H1 (cell line): ENCODE data around the gene IAPP. TPM values are rescaled to one million over a fixed set of nuclear protein-coding genes. Genes with fewer than 3 reads are reported as not detected.

ENCODE experiments used
- CTCF ChIA-PET: fragments of 300-600 bp; sonication (Branson Sonifier 250); formaldehyde crosslinking; loops from one replicate; lab custom pipeline; 2021; ENCODE audit not compliant: partially characterized antibody; lab: Charles Lee
- POLR2A ChIA-PET: fragments of 300-600 bp; sonication (Branson Sonifier 250); formaldehyde crosslinking; loops from one replicate; lab custom pipeline; 2021; ENCODE audit warnings: inconsistent platforms; ENCODE audit not compliant: partially characterized antibody; lab: Charles Lee
- DNase-seq, 2 experiments: peaks; one replicate each; pipeline versions ENCODE4 v3.0.0 to v3.0.0-alpha.2; 2010 to 2022; ENCODE audit warnings: low spot score in 2 of 2, low read depth in 1 of 2, mixed read lengths in 1 of 2
- FAIRE-seq: peaks from 2 replicates; lab custom pipeline; 2011; peaks lifted over from hg19 to GRCh38; lab: Jason Lieb, UNC
- H2AFZ ChIP-seq: 2 replicates; pipeline ENCODE4 v1.8.1; 2012; ENCODE audit warnings: low read length, inconsistent platforms
- H2AK5ac ChIP-seq: 2 replicates; pipeline ENCODE4 v1.6.1; 2013; ENCODE audit warnings: low read depth, low read length
- H2BK120ac ChIP-seq: replicated peaks from 2 replicates; pipeline ENCODE3; 2013; ENCODE audit warnings: low read depth, low read length, inconsistent platforms
- H2BK12ac ChIP-seq: 2 replicates; pipeline ENCODE4 v1.6.1; 2013; ENCODE audit warnings: low read depth, low read length
- H2BK15ac ChIP-seq: 2 replicates; pipeline ENCODE4 v1.6.1; 2013; ENCODE audit warnings: low read length
- H2BK20ac ChIP-seq: 2 replicates; pipeline ENCODE4 v1.6.1; 2013; ENCODE audit warnings: low read length
- H2BK5ac ChIP-seq: 2 replicates; pipeline ENCODE4 v1.6.1; 2013; ENCODE audit warnings: low read depth, low read length
- H3K14ac ChIP-seq: 2 replicates; pipeline ENCODE4 v1.6.1; 2013; ENCODE audit warnings: inconsistent platforms; ENCODE audit not compliant: insufficient read length
- H3K18ac ChIP-seq: 2 replicates; pipeline ENCODE4 v1.6.1; 2013; ENCODE audit warnings: low read length; ENCODE audit errors: extremely low read depth
- H3K23ac ChIP-seq: 2 replicates; pipeline ENCODE4 v1.6.1; 2013; ENCODE audit warnings: inconsistent platforms; ENCODE audit not compliant: insufficient read length
- H3K23me2 ChIP-seq: 2 replicates; pipeline ENCODE4 v1.6.1; 2013; ENCODE audit warnings: low read depth, low read length
- H3K27ac ChIP-seq: 2 replicates; pipeline ENCODE4 v1.6.1; 2011; ENCODE audit warnings: low read depth, low read length, inconsistent platforms
- H3K27me3 ChIP-seq, 4 experiments: replicated peaks in 1 of 4; 1 replicate in 1 of 4; 2 replicates in 3 of 4; pipeline versions ENCODE4 v1.6.1 to v1.8.1; 2011 to 2013; ENCODE audit warnings: low read length in 3 of 4, mild to moderate bottlenecking in 3 of 4, inconsistent platforms in 2 of 4, mixed read lengths in 2 of 4, moderate library complexity in 1 of 4; ENCODE audit not compliant: control insufficient read depth in 3 of 4, insufficient read depth in 3 of 4; ENCODE audit errors: extremely low read depth in 1 of 4
- H3K36me3 ChIP-seq, 4 experiments: 2 replicates each; pipeline versions ENCODE4 v1.6.1 to v1.8.1; 2011 to 2013; ENCODE audit warnings: mild to moderate bottlenecking in 4 of 4, low read length in 3 of 4, moderate library complexity in 2 of 4, control low read depth in 1 of 4, inconsistent platforms in 1 of 4; ENCODE audit not compliant: insufficient read depth in 4 of 4, control insufficient read depth in 2 of 4
- H3K4ac ChIP-seq: replicated peaks from 2 replicates; pipeline ENCODE3; 2013; ENCODE audit warnings: low read length, low read depth, mixed read lengths, inconsistent platforms; ENCODE audit not compliant: insufficient read length
- H3K4me1 ChIP-seq, 4 experiments: replicated peaks in 1 of 4; 1 replicate in 1 of 4; 2 replicates in 3 of 4; pipeline versions ENCODE4 v1.6.1 to v1.8.1; 2011 to 2013; ENCODE audit warnings: low read length in 3 of 4, inconsistent platforms in 2 of 4, mixed read lengths in 1 of 4; ENCODE audit not compliant: insufficient read depth in 4 of 4, control insufficient read depth in 3 of 4
- H3K4me2 ChIP-seq, 2 experiments: 2 replicates each; pipeline versions ENCODE4 v1.6.1 to v1.8.1; 2011 to 2013; ENCODE audit warnings: low read depth in 2 of 2, low read length in 2 of 2, control low read depth in 1 of 2, inconsistent platforms in 1 of 2, mild to moderate bottlenecking in 1 of 2; ENCODE audit not compliant: insufficient read depth in 1 of 2
- H3K4me3 ChIP-seq, 4 experiments: fragments of 200-600, 300-600 bp in 1 of 4; sonication (generic), shearing (Covaris generic), sonication (Bioruptor Twin) in 1 of 4; 2 replicates each; pipeline versions ENCODE4 v1.5.1 to v1.8.1; 2011 to 2016; ENCODE audit warnings: low read length in 4 of 4, low read depth in 3 of 4, control low read depth in 2 of 4, inconsistent platforms in 2 of 4, mild to moderate bottlenecking in 2 of 4, mixed read lengths in 1 of 4, moderate library complexity in 1 of 4; ENCODE audit not compliant: insufficient read depth in 2 of 4; ENCODE audit errors: extremely low read depth in 1 of 4
- H3K56ac ChIP-seq: replicated peaks from 2 replicates; pipeline ENCODE3; 2013; ENCODE audit warnings: low read depth, mild to moderate bottlenecking, mixed read lengths, low read length, inconsistent platforms; ENCODE audit not compliant: insufficient read length
- H3K79me1 ChIP-seq: 2 replicates; pipeline ENCODE4 v1.6.1; 2013; ENCODE audit warnings: low read depth, low read length, control low read depth
- H3K79me2 ChIP-seq, 2 experiments: 2 replicates each; pipeline versions ENCODE4 v1.6.1 to v1.8.1; 2012 to 2013; ENCODE audit warnings: low read length in 2 of 2, mild to moderate bottlenecking in 2 of 2, inconsistent platforms in 1 of 2; ENCODE audit not compliant: insufficient read depth in 2 of 2, control insufficient read depth in 1 of 2
- H3K9ac ChIP-seq, 4 experiments: replicated peaks in 1 of 4; 1 replicate in 1 of 4; 2 replicates in 3 of 4; pipeline versions ENCODE4 v1.6.1 to v1.8.1; 2011 to 2013; ENCODE audit warnings: low read depth in 3 of 4, low read length in 3 of 4, control low read depth in 2 of 4, mild to moderate bottlenecking in 2 of 4, moderate library complexity in 2 of 4, inconsistent platforms in 1 of 4; ENCODE audit errors: extremely low read depth in 1 of 4
- H3K9me3 ChIP-seq, 2 experiments: 2 replicates each; pipeline versions ENCODE4 v1.6.1 to v1.8.1; 2012 to 2013; ENCODE audit warnings: mild to moderate bottlenecking in 2 of 2, moderate library complexity in 2 of 2, control low read depth in 1 of 2, inconsistent platforms in 1 of 2, low read depth in 1 of 2, low read length in 1 of 2, mixed read lengths in 1 of 2; ENCODE audit not compliant: insufficient read depth in 2 of 2
- H4K20me1 ChIP-seq, 2 experiments: replicated peaks in 1 of 2; 2 replicates each; pipeline versions ENCODE3 to v1.8.1; 2011 to 2013; ENCODE audit warnings: inconsistent platforms in 2 of 2, low read length in 2 of 2, mild to moderate bottlenecking in 1 of 2; ENCODE audit not compliant: insufficient read depth in 2 of 2, control insufficient read depth in 1 of 2
- H4K5ac ChIP-seq: 2 replicates; pipeline ENCODE4 v1.6.1; 2013; ENCODE audit warnings: low read length, low read depth, mixed read lengths, inconsistent platforms; ENCODE audit not compliant: insufficient read length
- H4K8ac ChIP-seq: 2 replicates; pipeline ENCODE4 v1.8.0; 2013; ENCODE audit warnings: mild to moderate bottlenecking, moderate library complexity, low read length, inconsistent platforms; ENCODE audit not compliant: insufficient read depth; ENCODE audit errors: extremely low read depth
- H4K91ac ChIP-seq: replicated peaks from 2 replicates; pipeline ENCODE3; 2013; ENCODE audit warnings: low read length, mixed read lengths, inconsistent platforms; ENCODE audit not compliant: insufficient read length
- CHD2 ChIP-seq: IDR thresholded peaks from 2 replicates; pipeline ENCODE4 v1.6.1; 2012; ENCODE audit warnings: low read length, improper control_type of control experiment
- CTCF ChIP-seq, 3 experiments: IDR thresholded peaks; 1 replicate in 2 of 3; 2 replicates in 1 of 3; pipeline versions ENCODE4 v1.5.1 to v1.6.1; 2011; ENCODE audit warnings: low read length in 3 of 3, mild to moderate bottlenecking in 3 of 3, inconsistent platforms in 2 of 3, low read depth in 1 of 3, moderate library complexity in 1 of 3; ENCODE audit not compliant: insufficient read depth in 1 of 3; ENCODE audit errors: control extremely low read depth in 1 of 3
- E2F6 ChIP-seq: IDR thresholded peaks from 2 replicates; pipeline ENCODE4 v1.6.1; 2012; ENCODE audit warnings: inconsistent platforms
- SP1 ChIP-seq: IDR thresholded peaks from 2 replicates; pipeline ENCODE4 v1.6.1; 2011; ENCODE audit warnings: low read depth, low read length
- TBP ChIP-seq: IDR thresholded peaks from 2 replicates; pipeline ENCODE4 v1.6.1; 2011; ENCODE audit warnings: low read depth, low read length, improper control_type of control experiment
- ZNF274 ChIP-seq: IDR thresholded peaks from 2 replicates; pipeline ENCODE4 v1.7.0; 2012; ENCODE audit warnings: low read length, borderline replicate concordance; ENCODE audit errors: extremely low read depth
- WGBS, 2 experiments: shearing (Covaris generic) in 1 of 2; methylation state at CpG; one replicate each; pipeline versions ENCODE4 v1.1.6 to v1.1.7; 2013 to 2015; ENCODE audit warnings: low lambda C conversion rate in 2 of 2, mixed read lengths in 2 of 2, inconsistent platforms in 1 of 2, low coverage in 1 of 2, missing lambda C conversion rate in 1 of 2; ENCODE audit not compliant: insufficient replicate concordance in 2 of 2, insufficient coverage in 1 of 2, insufficient read length in 1 of 2; ENCODE audit errors: extremely low coverage in 1 of 2, missing lambda C conversion rate in 1 of 2; 5-methylcytosine and 5-hydroxymethylcytosine counted together
- polyA plus RNA-seq, 7 experiments: library from polyadenylated mRNA; depleted of rRNA in 3 of 7; stranded (reverse) in 5 of 7; unstranded in 2 of 7; fragments of >200 nt in 5 of 7; fragments of 200-250 nt in 2 of 7; gene quantifications; 1 replicate in 5 of 7; 2 replicates in 1 of 7; 4 replicates in 1 of 7; pipeline versions ENCODE4 v1.2.1 to v1.2.3, GENCODE V29; 2011 to 2013; ENCODE audit warnings: missing spikeins in 2 of 7, mixed read lengths in 2 of 7
- total RNA-seq: library from RNA; stranded (reverse); fragmentation: NEBNext Ultra II Directional; extraction: Animal tissue kit (Norgen Biotek cat#: 25700); gene quantifications from 2 replicates; pipeline ENCODE4 v1.2.1, GENCODE V29; 2021

IAPP gene
- total and polyA plus RNA-seq, 2 of the 8 experiments (the other 6 are each of a cell fraction or from before 2014, with no cell fraction given), result not detected

- H3K79me2 ChIP-seq, result no peaks in the 10 kb centered on the region
These were observed 37.9 kb upstream of the IAPP start, which contains the start of gene SLCO1A2 for GRCh38 chr12:21334771-21335325. TSS of gene SLCO1A2 (minus strand) at chr12:21334917. CDS start at chr12:21334647, 270 bp downstream.

More at GRCh38 chr12:21334771-21335325, 37.9 kb upstream of the IAPP start, which contains the start of gene SLCO1A2:
- Histone ChIP-seq H2BK12ac (no peak within 1 kb of the TSS), H3K9ac (no peak within 1 kb of the TSS), H3K14ac (no peak within 1 kb of the TSS), H4K20me1 (no peaks in the 10 kb centered on the region), H3K27ac (no peak within 1 kb of the TSS), H2AFZ (no peak within 1 kb of the TSS), H3K23ac (no peak within 1 kb of the TSS), H2AK5ac (no peak within 1 kb of the TSS), H3K56ac (no peak within 1 kb of the TSS), H4K91ac (no peak within 1 kb of the TSS), H4K8ac (no peak within 1 kb of the TSS), H4K5ac (no peak within 1 kb of the TSS), H2BK15ac (no peak within 1 kb of the TSS)
- WGBS, 2 experiments, result 86% methylated on average over 3 of the region's 3 CpGs; no CpG with 5 or more reads in 1 of the 2 experiments
- DNase-seq (no peak), FAIRE-seq (no peak)
- POLR2A ChIA-PET, result interaction anchor here (1.2 kb wide), 1 partner anchor 10 kb away, joined by 3 read pairs; no protein-coding TSS in a partner anchor
- TF ChIP-seq TBP, result no peak
- no peak for TF ChIP-seq CTCF (IDR thresholded peaks at IDR 0.05; ENCODE audit: control extremely low read depth in 1 of 3, insufficient read depth in 1 of 3, low read depth in 1 of 3, low read length in 3 of 3)
- TF ChIP-seq CHD2, result no peak
- no peak for TF ChIP-seq ZNF274
- TF ChIP-seq E2F6, result no peak
- no peak for TF ChIP-seq SP1
- TF ChIP-seq, all 59 proteins: peak for 0
- H3K4me3 ChIP-seq, result no peak within 1 kb of the TSS
- no peak within 1 kb of the TSS for H3K18ac ChIP-seq
- peaks cover 0 to 4% (median 3%) of the 10 kb centered on the region in 4 experiments; a peak in 2 of 7 replicates for H3K4me1 ChIP-seq
- peaks cover 22 to 29% of the 10 kb centered on the region in 2 experiments for H3K9me3 ChIP-seq
- H3K4me2 ChIP-seq, result no peak within 1 kb of the TSS
- peaks cover 0 to 1% (median 0%) of the 10 kb centered on the region in 4 experiments; a peak in 1 of 7 replicates for H3K27me3 ChIP-seq
- no peaks in the 10 kb centered on the region for H3K79me1 ChIP-seq
- no peak within 1 kb of the TSS for H2BK5ac ChIP-seq
- CTCF ChIA-PET, result interaction anchor here (1.9 kb wide), 1 partner anchor 21 kb away, joined by 5 read pairs; no protein-coding TSS in a partner anchor
- H3K36me3 ChIP-seq, result peaks cover 0 to 18% (median 3%) of the 10 kb centered on the region in 4 experiments; a peak in 3 of 8 replicates
- no peaks in the 10 kb centered on the region for H3K23me2 ChIP-seq
- H3K4ac ChIP-seq, result no peak within 1 kb of the TSS
- H2BK120ac ChIP-seq, result no peak within 1 kb of the TSS
- no peak within 1 kb of the TSS for H2BK20ac ChIP-seq
